ENCODE data around the gene LPP. TPM values are rescaled to one million over a fixed set of nuclear protein-coding genes. Genes with fewer than 3 reads are reported as not detected.

LPP gene
- total RNA-seq, 1 donor from 2014 or later = 28.2 TPM

DNA sequence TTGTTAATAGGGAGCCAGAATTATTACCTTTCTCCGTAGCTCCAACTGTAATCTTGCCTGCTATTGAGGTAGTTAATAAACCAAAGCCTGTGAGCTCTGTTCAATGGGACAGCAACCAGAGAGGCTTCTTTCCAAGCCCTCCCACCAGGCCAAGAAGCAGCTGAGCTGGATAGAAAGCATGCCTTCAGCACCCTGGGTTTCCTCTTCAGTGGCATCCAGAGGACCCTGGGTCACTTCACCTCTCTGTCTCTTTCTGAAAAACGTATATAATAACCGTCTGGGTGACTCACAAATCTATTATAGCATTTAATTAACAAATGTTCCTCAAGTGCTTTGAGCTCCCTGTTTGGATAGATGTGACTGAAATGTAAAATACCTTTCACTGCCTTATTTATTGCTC, 420.0 kb downstream of the LPP start:
- Histone ChIP-seq H3K9ac (ENCODE audit: low read depth in 1 of 3, low read length in 3 of 3) (no peak overlapping the region), H3K27ac (ENCODE audit: low read depth, low read length) (no peak overlapping the region), H3K36me3 (ENCODE audit: control insufficient read depth in 3 of 3, insufficient read depth in 3 of 3, low read length in 3 of 3) (no peaks in the 10 kb centered on the region), H3K4me3 (ENCODE audit: low read length in 3 of 3) (no peak overlapping the region), H3K9me3 (ENCODE audit: control insufficient read depth in 3 of 3, low read length in 3 of 3) (no peaks in the 10 kb centered on the region), H3K27me3 (ENCODE audit: control insufficient read depth in 3 of 3, insufficient read depth in 3 of 3, low read length in 3 of 3) (no peaks in the 10 kb centered on the region), H3K4me1 (ENCODE audit: control insufficient read depth in 3 of 3, insufficient read depth in 3 of 3, low read length in 3 of 3) (peaks cover 10 to 22% (median 14%) of the 10 kb centered on the region in 3 donors)

DNA sequence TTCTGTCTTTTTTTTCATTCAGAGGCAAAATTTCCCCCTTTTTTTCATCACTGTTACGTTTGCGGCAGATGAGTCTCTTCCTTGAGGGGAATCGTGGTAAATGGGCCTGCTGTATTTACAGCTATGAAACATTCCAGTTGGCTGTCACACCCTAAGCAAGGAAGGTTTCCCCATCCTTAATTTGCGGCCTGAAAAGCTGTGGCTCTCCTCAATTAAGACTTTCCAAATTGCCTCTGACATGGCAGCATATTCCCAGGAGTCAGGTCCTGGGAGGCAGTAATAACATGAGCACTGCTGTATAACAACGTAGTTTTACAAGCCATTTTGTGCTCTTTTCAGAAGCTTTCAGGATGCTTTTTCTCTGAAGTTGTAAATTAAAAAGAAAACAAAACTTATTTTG, 420.9 kb downstream of the LPP start:
- H3K4me1 ChIP-seq (ENCODE audit: control insufficient read depth in 3 of 3, insufficient read depth in 3 of 3, low read length in 3 of 3) = peaks cover 13 to 25% (median 18%) of the 10 kb centered on the region in 3 donors

DNA sequence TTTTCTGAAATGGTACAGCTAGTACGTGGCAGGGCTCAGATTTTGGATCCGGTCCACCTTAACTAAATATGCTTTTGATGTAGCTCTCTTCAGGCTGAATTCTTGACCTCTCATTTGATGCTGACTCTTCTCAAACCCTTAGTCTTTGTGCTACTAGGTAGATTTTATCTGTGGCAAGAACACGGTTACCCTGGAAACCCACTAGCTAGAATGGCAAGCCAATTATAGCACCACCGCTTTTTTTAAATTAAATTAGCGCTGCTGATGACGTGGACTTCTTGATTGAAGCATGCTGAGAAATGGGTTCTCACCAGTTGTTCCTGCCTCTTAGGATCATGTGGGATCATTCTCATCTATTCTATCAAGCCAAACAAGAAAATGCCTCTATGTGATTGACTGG, 421.5 kb downstream of the LPP start:
- no peaks in the 10 kb centered on the region for H3K9me3 ChIP-seq (ENCODE audit: control insufficient read depth in 3 of 3, low read length in 3 of 3)
- H3K27ac ChIP-seq (ENCODE audit: low read depth, low read length) = no peak overlapping the region
- H3K9ac ChIP-seq (ENCODE audit: low read depth in 1 of 3, low read length in 3 of 3) = no peak overlapping the region
- no peaks in the 10 kb centered on the region for H3K36me3 ChIP-seq (ENCODE audit: control insufficient read depth in 3 of 3, insufficient read depth in 3 of 3, low read length in 3 of 3)
- H3K4me3 ChIP-seq (ENCODE audit: low read length in 3 of 3) = no peak overlapping the region
- peaks cover 9 to 25% (median 18%) of the 10 kb centered on the region in 3 donors for H3K4me1 ChIP-seq (ENCODE audit: control insufficient read depth in 3 of 3, insufficient read depth in 3 of 3, low read length in 3 of 3)
- H3K27me3 ChIP-seq (ENCODE audit: control insufficient read depth in 3 of 3, insufficient read depth in 3 of 3, low read length in 3 of 3) = no peaks in the 10 kb centered on the region

More for the DNA sequence above, 420.9 kb downstream of the LPP start:
- Histone ChIP-seq H3K27ac (ENCODE audit: low read depth, low read length) (no peak overlapping the region), H3K36me3 (ENCODE audit: control insufficient read depth in 3 of 3, insufficient read depth in 3 of 3, low read length in 3 of 3) (no peaks in the 10 kb centered on the region), H3K9me3 (ENCODE audit: control insufficient read depth in 3 of 3, low read length in 3 of 3) (no peaks in the 10 kb centered on the region), H3K27me3 (ENCODE audit: control insufficient read depth in 3 of 3, insufficient read depth in 3 of 3, low read length in 3 of 3) (no peaks in the 10 kb centered on the region), H3K4me3 (ENCODE audit: low read length in 3 of 3) (no peak overlapping the region), H3K9ac (ENCODE audit: low read depth in 1 of 3, low read length in 3 of 3) (no peak overlapping the region)

DNA sequence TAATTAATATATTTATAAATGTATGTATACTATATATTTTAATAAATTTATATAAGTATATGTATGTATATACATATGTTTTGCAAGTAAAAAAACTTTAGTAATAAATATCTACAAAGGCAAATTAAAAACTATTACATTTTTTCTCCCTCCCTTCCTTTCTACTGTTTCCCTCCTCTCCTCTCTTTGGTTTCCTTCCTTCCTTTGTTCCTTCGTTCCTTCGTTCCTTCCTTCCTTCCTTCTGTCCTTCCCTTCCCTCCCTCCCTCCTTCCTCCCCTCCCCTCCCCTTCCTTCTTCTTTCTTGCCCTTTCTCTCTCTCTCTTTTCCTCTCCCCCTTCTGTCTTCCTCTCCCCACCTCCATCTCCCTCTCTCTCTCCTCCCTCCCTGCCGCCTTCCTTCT, 423.6 kb downstream of the LPP start:
- Histone ChIP-seq H3K9me3 (ENCODE audit: control insufficient read depth in 3 of 3, low read length in 3 of 3) (no peaks in the 10 kb centered on the region), H3K4me3 (ENCODE audit: low read length in 3 of 3) (no peak overlapping the region), H3K27me3 (ENCODE audit: control insufficient read depth in 3 of 3, insufficient read depth in 3 of 3, low read length in 3 of 3) (no peaks in the 10 kb centered on the region), H3K4me1 (ENCODE audit: control insufficient read depth in 3 of 3, insufficient read depth in 3 of 3, low read length in 3 of 3) (peaks cover 9 to 23% (median 18%) of the 10 kb centered on the region in 3 donors), H3K9ac (ENCODE audit: low read depth in 1 of 3, low read length in 3 of 3) (no peak overlapping the region), H3K36me3 (ENCODE audit: control insufficient read depth in 3 of 3, insufficient read depth in 3 of 3, low read length in 3 of 3) (no peaks in the 10 kb centered on the region), H3K27ac (ENCODE audit: low read depth, low read length) (no peak overlapping the region)

DNA sequence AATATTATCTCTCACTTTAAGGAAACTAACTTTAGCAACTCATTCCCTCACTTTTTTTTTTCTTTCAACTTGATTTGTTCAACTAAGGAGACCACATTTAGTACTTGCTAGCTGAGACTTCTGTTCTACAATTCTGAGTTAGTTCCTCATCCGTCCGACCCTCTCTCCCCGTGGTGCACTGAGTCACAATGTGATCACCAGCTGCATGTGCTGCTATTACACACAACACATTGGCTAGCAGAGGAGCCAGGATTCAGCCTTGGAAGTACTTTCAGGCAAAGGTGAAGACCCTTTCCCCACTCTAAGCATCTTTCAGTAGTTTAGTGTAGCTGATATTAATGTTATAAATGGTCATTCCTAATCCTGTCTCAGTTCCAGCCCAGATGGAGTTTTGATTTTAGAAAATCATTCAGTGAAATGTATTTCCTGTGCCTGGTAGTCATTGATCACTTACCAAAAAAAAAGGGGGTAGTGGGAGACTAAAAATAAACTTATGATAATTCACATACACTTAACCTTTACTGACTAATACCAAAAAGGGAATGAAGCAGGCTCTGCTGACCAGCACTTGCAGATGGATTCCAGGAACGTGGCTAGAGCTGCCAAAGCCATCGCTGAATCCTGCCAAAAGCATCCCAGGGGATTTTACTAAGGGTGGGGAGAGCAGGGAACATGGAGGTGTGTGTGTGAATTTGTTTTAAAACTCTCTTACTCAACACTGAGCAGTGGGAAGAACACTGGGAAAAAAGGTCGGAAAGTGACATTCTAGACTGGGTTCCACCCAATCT, 424.8 kb downstream of the LPP start:
- peak overlapping the region in 2 of 3 donors; percentile 19 to 34 for H3K9ac ChIP-seq (ENCODE audit: low read depth in 1 of 3, low read length in 3 of 3)
- peaks cover 16 to 30% (median 20%) of the 10 kb centered on the region in 3 donors for H3K4me1 ChIP-seq (ENCODE audit: control insufficient read depth in 3 of 3, insufficient read depth in 3 of 3, low read length in 3 of 3)
- H3K27me3 ChIP-seq (ENCODE audit: control insufficient read depth in 3 of 3, insufficient read depth in 3 of 3, low read length in 3 of 3) = no peaks in the 10 kb centered on the region

DNA sequence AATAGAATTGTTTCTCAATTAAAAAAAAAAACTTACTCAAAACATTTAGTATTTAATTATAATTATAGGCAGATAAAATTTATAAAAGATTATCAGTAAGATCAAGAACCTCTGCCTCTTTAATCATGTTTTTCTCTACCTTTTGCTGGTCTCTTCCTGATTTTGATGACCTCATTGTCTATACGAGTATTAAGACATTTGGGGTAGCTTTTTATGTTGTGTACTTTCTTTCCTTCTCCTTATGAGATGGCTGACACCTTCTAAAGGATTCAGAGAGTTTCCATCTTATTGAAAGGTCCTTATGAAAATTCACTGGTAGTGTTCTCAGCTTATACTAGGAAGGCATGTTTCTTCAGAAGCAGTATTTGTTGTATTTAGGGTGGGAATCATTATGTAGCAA, 426.3 kb downstream of the LPP start:
- Histone ChIP-seq H3K36me3 (ENCODE audit: control insufficient read depth in 3 of 3, insufficient read depth in 3 of 3, low read length in 3 of 3) (no peaks in the 10 kb centered on the region), H3K4me3 (ENCODE audit: low read length in 3 of 3) (no peak overlapping the region), H3K27me3 (ENCODE audit: control insufficient read depth in 3 of 3, insufficient read depth in 3 of 3, low read length in 3 of 3) (no peaks in the 10 kb centered on the region), H3K9ac (ENCODE audit: low read depth in 1 of 3, low read length in 3 of 3) (no peak overlapping the region), H3K4me1 (ENCODE audit: control insufficient read depth in 3 of 3, insufficient read depth in 3 of 3, low read length in 3 of 3) (peaks cover 18 to 29% (median 22%) of the 10 kb centered on the region in 3 donors), H3K9me3 (ENCODE audit: control insufficient read depth in 3 of 3, low read length in 3 of 3) (no peaks in the 10 kb centered on the region), H3K27ac (ENCODE audit: low read depth, low read length) (no peak overlapping the region)

More for the DNA sequence above, 424.8 kb downstream of the LPP start:
- peak overlapping the region; percentile 68 for H3K27ac ChIP-seq (ENCODE audit: low read depth, low read length)
- H3K36me3 ChIP-seq (ENCODE audit: control insufficient read depth in 3 of 3, insufficient read depth in 3 of 3, low read length in 3 of 3) = no peaks in the 10 kb centered on the region
- no peaks in the 10 kb centered on the region for H3K9me3 ChIP-seq (ENCODE audit: control insufficient read depth in 3 of 3, low read length in 3 of 3)
- H3K4me3 ChIP-seq (ENCODE audit: low read length in 3 of 3) = no peak overlapping the region

DNA sequence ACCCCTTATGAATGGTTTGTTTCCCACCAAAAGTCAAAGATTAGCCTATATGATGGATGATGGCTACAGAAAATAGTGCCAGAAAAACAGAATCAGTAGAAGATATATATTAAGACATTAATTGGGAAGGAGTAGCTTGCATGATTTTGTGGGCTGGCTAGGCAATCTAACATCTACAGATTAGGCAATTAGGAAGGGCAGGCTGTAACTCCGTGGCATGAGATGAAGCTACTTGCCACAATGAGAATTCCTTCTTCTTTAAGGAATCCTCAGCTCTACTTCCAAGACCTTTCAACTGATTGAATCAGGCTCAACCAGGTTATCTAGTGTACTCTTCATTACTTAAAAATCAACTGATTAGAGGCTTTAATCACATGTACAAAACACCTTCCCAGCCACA, 426.7 kb downstream of the LPP start:
- Histone ChIP-seq H3K4me3 (ENCODE audit: low read length in 3 of 3) (no peak overlapping the region), H3K9me3 (ENCODE audit: control insufficient read depth in 3 of 3, low read length in 3 of 3) (no peaks in the 10 kb centered on the region), H3K9ac (ENCODE audit: low read depth in 1 of 3, low read length in 3 of 3) (no peak overlapping the region), H3K4me1 (ENCODE audit: control insufficient read depth in 3 of 3, insufficient read depth in 3 of 3, low read length in 3 of 3) (peaks cover 18 to 29% (median 26%) of the 10 kb centered on the region in 3 donors), H3K36me3 (ENCODE audit: control insufficient read depth in 3 of 3, insufficient read depth in 3 of 3, low read length in 3 of 3) (no peaks in the 10 kb centered on the region), H3K27me3 (ENCODE audit: control insufficient read depth in 3 of 3, insufficient read depth in 3 of 3, low read length in 3 of 3) (no peaks in the 10 kb centered on the region), H3K27ac (ENCODE audit: low read depth, low read length) (no peak overlapping the region)

DNA sequence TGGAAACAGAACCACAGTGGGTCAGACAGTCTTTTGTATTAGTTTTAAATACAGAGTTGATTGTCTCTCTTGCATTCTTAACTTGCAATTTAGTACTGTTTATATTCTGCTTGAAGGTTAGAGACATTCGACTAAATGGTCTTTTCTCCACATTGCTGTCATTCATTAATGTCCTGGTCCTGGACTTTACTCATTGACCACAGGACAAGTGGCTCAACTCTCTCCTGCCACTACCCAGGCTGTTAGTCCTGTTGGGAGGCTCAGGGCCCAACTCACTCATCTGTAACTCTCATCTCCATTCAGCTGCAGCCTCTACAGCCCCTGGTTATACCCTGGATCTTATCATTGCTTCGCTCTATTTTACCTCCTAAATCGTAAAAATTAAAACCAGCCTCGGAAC, 427.4 kb downstream of the LPP start:
- H3K4me3 ChIP-seq (ENCODE audit: low read length in 3 of 3) = no peak overlapping the region
- H3K9ac ChIP-seq (ENCODE audit: low read depth in 1 of 3, low read length in 3 of 3) = no peak overlapping the region
- no peak overlapping the region for H3K27ac ChIP-seq (ENCODE audit: low read depth, low read length)
- H3K4me1 ChIP-seq (ENCODE audit: control insufficient read depth in 3 of 3, insufficient read depth in 3 of 3, low read length in 3 of 3) = peaks cover 18 to 28% (median 27%) of the 10 kb centered on the region in 3 donors
- H3K9me3 ChIP-seq (ENCODE audit: control insufficient read depth in 3 of 3, low read length in 3 of 3) = no peaks in the 10 kb centered on the region
- no peaks in the 10 kb centered on the region for H3K27me3 ChIP-seq (ENCODE audit: control insufficient read depth in 3 of 3, insufficient read depth in 3 of 3, low read length in 3 of 3)
- H3K36me3 ChIP-seq (ENCODE audit: control insufficient read depth in 3 of 3, insufficient read depth in 3 of 3, low read length in 3 of 3) = no peaks in the 10 kb centered on the region

DNA sequence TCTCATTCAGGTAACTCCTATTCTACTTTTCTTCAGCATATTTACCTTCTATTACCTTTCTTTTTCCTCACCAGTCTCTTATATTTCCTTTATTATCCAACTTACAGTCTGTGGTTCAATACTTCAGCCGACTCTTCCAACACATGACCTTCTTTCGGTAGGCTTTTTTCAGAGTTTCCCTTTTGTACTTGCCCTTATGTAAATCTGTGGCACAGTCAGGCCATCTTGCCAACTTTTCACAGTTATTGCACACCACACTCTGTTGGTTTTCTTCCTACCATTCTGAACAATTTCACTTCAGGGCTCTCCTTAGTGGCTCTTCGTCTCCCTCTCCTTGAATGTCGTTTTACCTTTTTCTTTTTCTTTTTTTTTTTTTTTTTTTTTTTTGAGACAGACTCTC, 427.8 kb downstream of the LPP start:
- H3K27ac ChIP-seq (ENCODE audit: low read depth, low read length) = no peak overlapping the region

DNA sequence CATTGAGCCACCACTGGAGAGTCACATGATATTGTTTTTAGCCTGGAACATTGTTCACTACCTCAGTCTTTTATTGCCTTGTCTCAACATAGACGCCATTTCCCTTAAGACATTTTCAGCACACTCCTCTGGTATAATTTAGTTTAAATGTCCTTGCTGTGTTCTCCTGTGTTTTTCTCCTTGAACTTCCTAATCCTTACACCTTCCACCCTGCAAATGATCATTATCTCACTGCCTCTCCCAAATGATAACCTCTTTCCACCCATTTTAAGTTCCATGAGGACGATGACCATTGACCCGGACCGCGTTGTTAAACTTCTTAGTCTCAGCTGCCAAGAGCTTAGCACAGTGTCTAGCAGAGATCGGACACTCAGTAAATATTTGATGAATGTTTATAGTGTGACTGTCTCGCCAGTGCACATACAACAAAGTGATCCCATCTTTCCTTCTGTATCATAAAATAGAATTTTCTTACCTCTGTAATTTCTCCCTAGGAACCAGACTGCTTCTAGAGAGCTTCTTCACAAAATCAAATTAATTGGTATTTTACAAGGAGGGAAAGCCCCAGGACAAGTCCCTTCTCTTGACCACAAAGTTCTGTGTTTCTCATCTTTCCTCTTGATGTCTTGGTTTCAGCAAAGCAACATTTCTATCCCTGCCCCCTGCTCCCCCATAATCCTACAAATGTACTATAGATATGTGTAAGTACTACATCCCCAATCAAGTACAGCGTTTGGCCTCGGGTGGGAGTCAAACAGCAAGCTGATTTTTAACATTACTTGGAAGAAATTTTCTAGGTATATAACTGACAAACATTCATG, 429.6 kb downstream of the LPP start:
- Histone ChIP-seq H3K4me1 (ENCODE audit: control insufficient read depth in 3 of 3, insufficient read depth in 3 of 3, low read length in 3 of 3) (peaks cover 15 to 27% (median 25%) of the 10 kb centered on the region in 3 donors), H3K9me3 (ENCODE audit: control insufficient read depth in 3 of 3, low read length in 3 of 3) (no peaks in the 10 kb centered on the region), H3K9ac (ENCODE audit: low read depth in 1 of 3, low read length in 3 of 3) (peak overlapping the region in 1 of 3 donors; percentile 65), H3K27me3 (ENCODE audit: control insufficient read depth in 3 of 3, insufficient read depth in 3 of 3, low read length in 3 of 3) (no peaks in the 10 kb centered on the region), H3K4me3 (ENCODE audit: low read length in 3 of 3) (peak overlapping the region in 2 of 3 donors; percentile 36 to 62), H3K36me3 (ENCODE audit: control insufficient read depth in 3 of 3, insufficient read depth in 3 of 3, low read length in 3 of 3) (no peaks in the 10 kb centered on the region), H3K27ac (ENCODE audit: low read depth, low read length) (peak overlapping the region; percentile 70)

More for the DNA sequence above, 427.8 kb downstream of the LPP start:
- Histone ChIP-seq H3K27me3 (ENCODE audit: control insufficient read depth in 3 of 3, insufficient read depth in 3 of 3, low read length in 3 of 3) (no peaks in the 10 kb centered on the region), H3K4me1 (ENCODE audit: control insufficient read depth in 3 of 3, insufficient read depth in 3 of 3, low read length in 3 of 3) (peaks cover 18 to 28% (median 27%) of the 10 kb centered on the region in 3 donors), H3K36me3 (ENCODE audit: control insufficient read depth in 3 of 3, insufficient read depth in 3 of 3, low read length in 3 of 3) (no peaks in the 10 kb centered on the region), H3K9ac (ENCODE audit: low read depth in 1 of 3, low read length in 3 of 3) (no peak overlapping the region), H3K9me3 (ENCODE audit: control insufficient read depth in 3 of 3, low read length in 3 of 3) (no peaks in the 10 kb centered on the region), H3K4me3 (ENCODE audit: low read length in 3 of 3) (no peak overlapping the region)
